Measurements from ENCODE around the gene PALD1.
"Not testable (repeated sequence)": the region's sequence is repeated elsewhere in the genome, so short reads cannot be mapped to it uniquely, and the experiment has no call there.

PALD1 gene

DNA sequence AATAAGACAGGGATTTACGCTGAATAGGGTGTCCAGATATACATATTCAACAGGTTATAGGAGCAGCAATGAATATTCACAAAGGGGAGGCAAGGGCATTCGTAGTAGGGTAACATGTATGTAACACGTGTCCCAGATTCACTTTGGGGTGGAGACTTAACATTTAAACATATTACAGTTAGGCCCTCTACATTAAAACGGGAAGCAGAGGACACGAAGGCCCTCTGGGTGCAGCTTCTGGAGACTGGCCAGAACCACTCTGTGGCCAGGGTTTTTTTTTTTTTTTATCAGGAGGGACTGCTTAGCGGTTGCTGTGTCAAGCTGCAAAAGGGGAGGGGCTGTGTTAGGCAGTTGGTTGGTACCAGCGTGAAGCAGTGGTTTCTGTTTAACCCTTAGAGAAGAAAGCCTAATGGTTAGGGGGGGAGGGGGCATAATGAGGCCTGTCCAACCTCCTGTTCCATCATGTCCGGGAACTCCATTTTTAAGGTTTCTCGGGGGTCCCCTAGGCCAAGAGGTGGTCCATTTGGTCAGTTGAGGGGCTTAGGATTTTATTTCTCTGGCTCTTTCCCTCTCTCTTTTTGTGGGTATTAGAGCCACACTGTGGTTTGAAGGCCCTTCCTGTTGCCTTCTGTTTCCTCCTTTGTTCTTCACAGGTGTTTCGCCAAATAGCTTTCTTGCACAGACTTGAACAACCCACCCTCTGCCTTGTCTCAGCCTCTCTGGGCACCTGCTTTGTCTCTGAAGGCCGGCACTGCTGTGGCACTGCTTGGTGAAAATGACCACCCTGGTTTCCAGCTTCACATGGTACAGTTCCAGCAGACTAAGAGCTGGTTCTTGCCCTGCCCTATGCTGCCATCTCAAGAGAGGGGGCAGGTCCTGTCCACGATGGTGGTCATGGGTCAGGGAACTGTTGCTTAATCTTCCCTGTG lies 97.6 kb downstream of the PALD1 start:
- DNase-seq: no peak

- no peak for DNase-seq
Observed at GRCh38 chr10:70576803-70577517, 98.4 kb downstream of the PALD1 start.

GRCh38 chr10:70578371-70578947 lies 99.9 kb downstream of the PALD1 start:
- DNase-seq: no peak

GRCh38 chr10:70579234-70580002 lies 100.9 kb downstream of the PALD1 start:
- DNase-seq: no peak

DNA sequence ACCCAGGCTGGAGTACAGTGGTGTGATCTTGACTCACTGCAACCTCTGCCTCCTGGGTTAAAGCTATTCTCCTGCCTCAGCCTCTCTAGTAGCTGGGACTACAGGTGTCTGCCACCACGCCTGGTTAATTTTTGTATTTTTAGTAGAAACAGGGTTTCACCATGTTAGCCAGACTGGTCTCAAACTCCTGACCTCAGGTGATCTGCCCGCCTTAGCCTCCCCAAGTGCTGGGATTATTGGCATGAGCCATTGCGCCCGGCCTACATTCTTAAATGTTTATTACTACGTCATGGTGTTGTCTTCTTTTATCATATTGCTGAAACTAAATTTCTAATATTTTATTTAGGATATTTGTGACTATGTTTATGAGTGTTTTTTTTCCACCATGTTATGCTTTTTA lies 102.6 kb downstream of the PALD1 start:
- not testable (repeated sequence) for DNase-seq

- DNase-seq: no peak
Observed at GRCh38 chr10:70582793-70583668, 104.5 kb downstream of the PALD1 start.

DNA sequence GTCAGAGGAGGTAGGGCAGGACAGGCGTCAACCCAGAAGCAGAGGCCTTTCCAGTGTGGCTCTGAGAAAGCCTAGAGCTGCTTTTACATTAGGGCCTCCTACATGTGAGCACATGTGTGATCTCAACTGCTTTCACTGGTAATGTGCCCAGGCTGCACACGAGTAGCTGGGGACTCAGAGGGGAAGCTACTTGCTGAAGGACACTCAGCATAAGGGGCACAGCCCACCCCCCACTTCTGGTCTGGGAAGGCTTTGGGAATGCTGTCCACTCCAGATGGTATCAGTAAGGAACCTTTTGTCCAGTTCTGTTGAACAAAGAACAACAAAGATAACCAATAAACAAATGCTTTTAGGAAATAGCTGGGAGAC lies 105.1 kb downstream of the PALD1 start:
- DNase-seq: no peak

GRCh38 chr10:70584366-70584765 lies 105.8 kb downstream of the PALD1 start:
- DNase-seq: no peak

GRCh38 chr10:70584909-70585544 lies 106.5 kb downstream of the PALD1 start:
- DNase-seq: peak; percentile 30

GRCh38 chr10:70585578-70586169 lies 107.1 kb downstream of the PALD1 start:
- DNase-seq: no peak

DNA sequence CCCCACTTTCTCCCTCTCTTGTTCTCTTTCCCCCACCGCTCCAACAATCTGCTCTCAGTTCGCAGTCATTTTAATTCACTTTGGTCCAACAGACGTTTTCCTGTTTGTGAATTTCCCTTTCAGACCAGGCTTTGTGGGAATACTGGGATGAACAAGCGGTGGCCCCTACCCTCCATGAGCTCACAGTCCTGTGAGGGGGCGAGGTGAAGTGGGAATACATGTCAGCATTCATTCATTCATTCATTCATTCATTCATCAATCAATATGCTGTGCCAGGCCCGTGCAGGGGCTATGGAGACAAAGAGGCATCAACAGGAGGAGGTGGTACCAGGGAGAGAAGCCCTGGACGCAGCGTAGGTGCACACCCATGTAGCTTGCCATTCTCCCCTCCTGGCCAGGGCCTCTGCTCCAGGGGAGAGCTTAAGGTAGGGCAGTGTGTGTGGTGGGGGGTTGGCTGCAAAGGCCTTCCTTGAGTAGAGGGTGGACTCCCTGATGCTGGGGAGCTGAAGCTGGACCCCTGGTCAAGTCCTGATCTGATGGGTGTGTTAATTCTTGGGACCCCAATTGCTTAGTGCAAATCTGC lies 107.9 kb downstream of the PALD1 start:
- DNase-seq: no peak

GRCh38 chr10:70587045-70587658 lies 108.6 kb downstream of the PALD1 start:
- DNase-seq: no peak

DNA sequence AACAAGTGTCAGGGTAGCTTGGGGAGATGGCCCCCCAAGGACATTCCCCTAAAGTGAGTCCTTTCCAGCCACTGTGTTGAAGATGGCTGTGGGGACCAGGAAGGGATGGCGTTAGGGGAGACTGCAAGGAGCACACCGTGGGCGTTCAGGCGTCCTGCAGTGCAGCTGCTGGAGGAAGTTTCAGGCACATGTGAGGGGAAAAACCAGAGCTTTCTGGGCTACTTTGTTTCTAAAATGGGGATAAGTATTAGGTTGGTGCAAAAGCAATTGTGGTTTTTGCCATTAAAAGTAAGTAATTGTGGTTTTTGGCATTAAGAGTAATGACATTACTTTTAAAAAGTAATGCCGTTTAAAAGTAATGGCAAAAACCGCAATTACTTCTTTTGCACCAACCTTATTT lies 109.7 kb downstream of the PALD1 start:
- no peak for DNase-seq

GRCh38 chr10:70588859-70589570 lies 110.4 kb downstream of the PALD1 start:
- no peak for DNase-seq

DNA sequence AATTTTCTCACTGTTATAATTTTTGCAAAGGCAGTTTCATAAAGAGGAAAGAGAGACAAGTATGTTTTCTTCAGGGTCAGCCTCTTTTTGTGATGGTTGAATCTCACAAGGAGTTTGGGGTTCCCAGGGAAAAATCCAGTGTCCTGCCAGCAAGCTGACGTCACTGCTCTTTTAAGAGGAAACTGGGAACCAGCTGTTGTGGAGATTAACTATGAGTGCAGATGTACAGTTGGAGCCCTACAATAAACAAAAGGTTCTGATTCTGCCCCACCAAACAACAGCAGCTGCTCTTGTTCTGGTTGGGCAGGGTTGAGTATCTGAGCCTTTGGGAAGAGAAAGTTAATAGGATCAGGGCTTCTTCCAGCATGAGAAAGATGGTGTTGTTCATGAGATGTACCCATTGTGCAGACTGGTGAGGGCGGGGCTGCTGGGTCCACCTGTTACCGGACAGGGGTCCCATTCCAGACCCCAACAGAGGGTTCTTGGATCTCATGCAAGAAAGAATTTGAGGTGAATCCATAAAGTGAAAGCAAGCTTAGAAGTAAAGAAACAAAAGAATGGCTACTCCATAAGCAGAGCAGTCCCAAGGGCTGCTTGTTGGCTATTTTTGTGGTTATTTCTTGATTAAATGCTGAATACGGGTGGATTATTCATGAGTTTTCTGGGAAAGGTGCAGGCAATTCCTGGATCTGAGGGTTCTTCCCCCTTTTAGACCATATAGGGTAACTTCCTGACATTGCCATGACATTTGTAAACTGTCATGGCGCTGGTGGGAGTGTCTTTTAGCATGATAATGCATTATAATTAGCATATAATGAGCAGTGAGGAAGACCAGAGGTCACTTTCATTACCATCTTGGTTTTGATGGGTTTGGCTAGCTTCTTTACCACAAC lies 111.4 kb downstream of the PALD1 start:
- DNase-seq: no peak

- DNase-seq: no peak
Observed at GRCh38 chr10:70590655-70591416, 112.3 kb downstream of the PALD1 start.

- no peak for DNase-seq
Observed at GRCh38 chr10:70592186-70592735, 113.7 kb downstream of the PALD1 start.
